Activated naive CD4-positive, alpha-beta T cell treated with Interleukin-2 at 50 U/mL for 16 hours (primary cell): ENCODE data around the gene TMEM245.
"Not testable (repeated sequence)": the region's sequence is repeated elsewhere in the genome, so short reads cannot be mapped to it uniquely, and the experiment has no call there.

Experiments
- DNase-seq: peaks from one replicate; pipeline ENCODE4 v3.0.0-alpha.2; 2020

TMEM245 gene

DNA sequence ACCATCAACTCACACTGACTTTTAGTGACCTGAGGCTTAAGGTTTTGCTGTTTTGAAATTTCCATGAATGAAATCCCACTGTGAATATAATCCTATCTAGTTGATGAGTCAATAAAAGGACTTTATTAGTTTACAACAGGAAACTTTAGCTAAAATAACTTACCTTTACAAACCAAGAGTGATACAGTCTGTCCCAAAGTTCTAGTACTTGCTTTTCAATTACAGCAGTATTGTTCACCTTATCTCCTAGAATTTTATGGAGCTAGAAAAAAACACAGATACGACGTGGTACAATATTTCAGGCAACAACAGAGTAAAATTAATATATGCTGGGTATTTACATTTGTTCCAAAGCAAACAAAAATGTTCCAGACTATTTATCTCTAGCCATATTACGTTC, 59.6 kb downstream of the TMEM245 start:
- no peak for DNase-seq

DNA sequence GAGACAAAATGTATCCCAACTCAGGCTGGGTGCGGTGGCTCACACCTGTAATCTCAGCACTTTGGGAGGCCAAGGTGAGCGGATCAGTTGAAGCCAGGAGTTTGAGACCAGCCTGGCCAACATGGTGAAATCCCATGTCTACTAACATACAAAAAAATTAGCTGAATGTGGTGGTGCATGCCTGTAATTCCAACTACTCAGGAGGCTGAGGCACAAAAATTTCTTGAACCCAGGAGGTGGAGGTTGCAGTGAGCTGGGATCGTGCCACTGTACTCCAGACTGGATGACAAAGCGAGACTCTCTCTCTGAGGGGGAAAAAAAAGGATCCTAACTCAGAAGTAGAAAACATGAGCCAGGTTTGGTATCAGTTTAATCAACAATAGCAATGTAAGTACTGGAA, 66.6 kb downstream of the TMEM245 start:
- not testable (repeated sequence) for DNase-seq

DNA sequence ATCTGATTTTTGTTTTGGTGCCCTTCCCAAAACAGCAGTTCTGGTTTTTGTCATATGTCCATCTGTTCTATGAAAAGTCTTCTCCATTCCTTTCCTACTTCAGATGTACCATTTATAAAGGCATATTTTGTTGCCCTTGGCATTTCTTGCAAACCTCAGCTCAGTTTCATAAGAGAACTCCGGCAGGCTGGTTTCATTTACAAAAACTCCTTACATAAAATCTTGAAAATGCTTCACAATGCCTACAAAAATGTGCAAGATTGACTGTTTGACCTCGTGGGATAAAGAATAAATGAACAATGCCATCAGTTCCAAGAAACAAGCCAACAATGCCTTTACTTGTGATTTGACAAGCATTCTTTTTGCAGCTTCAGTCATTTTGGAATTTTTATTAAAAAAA, 67.3 kb downstream of the TMEM245 start:
- no peak for DNase-seq

DNA sequence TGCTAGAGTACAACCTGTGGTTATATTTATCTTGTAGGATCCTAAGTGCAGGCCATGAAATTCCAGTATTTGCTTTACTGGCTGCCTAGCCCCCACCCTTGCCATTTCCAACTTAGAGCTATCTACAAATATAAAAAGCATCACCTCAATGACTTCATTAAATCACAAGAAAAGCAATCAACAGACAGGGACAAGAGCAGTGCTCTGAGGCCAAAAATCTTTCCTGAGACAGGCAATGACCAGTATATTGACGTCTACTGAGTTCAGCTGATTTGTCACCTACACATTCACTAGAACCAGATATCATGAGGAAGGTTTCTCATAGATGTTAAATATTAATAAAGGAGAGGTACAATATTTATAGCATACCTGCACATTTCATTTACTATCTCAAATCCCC, 68.0 kb downstream of the TMEM245 start:
- no peak for DNase-seq

DNA sequence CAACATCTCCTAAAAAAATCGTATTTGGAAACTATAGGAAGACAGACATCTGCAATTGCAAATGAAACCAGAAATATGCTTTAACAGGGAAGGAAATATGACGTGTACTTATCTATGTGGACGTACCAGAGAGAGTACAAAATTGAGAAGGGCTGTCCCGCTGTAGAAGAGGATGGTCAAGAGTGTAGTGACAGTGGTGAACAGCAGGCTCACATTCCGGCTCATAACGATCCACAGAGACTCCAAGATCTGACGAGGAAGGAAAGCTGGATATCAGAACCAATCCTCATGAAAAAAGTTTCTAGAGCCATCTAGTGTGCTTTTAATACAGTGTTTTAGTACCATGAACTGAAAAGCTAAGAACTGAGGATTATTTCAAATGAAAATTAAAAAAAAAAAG, 69.3 kb downstream of the TMEM245 start:
- DNase-seq = no peak

DNA sequence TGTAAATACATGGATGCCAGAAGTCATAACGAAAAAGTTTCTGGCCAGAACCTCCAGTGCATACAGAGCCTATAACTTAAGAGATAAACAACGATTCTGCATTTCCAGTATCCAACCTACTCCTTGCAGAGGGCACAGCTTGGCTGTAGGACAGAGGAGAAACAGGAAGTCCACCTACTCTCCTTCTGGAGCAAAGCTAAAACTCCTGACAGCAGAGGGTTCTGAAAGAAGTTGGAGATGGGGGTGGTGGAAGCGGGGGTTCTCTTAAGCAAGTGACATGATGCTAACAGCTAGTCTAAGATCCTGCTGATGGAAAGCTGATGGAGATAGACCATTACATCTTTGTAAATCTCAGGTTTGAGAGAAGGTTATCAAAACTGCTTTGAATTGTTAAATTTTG, 70.9 kb downstream of the TMEM245 start:
- DNase-seq = no peak

DNA sequence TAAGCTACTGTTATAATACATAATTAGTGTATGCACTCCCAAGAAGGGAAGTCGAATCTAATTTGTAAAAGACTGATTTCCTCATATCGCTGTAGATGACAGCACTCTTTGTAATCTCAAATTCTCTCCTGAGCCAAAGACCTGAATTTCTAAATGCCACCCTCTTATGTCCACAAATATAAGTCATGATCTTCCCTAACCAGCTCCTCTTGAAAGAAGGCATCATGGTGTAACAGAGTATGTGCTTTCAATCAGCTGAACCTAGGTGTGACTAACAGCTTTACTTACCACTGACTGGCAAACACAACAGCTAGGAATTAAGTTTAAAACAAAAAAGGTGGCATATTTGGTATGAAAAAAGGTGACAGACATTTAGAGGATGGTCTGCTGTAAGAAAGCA, 72.5 kb downstream of the TMEM245 start:
- no peak for DNase-seq

DNA sequence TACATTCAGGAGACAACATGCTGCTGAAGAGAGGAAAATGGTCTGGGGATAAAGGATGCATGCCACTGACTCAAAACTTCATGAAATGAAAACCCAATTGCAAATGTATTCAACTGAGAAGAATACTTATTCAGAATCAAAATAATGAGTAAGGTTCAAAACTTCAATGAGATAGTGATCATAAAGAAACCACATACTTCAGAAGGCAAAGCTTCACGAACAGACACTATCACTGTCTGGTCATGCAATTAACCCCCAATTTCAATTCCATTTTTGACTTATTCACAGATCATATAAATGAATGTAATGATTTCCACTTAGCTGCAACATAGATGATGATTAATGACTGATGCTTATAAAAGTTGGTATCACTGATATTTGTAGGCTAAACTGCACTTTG, 73.4 kb downstream of the TMEM245 start:
- DNase-seq = no peak

DNA sequence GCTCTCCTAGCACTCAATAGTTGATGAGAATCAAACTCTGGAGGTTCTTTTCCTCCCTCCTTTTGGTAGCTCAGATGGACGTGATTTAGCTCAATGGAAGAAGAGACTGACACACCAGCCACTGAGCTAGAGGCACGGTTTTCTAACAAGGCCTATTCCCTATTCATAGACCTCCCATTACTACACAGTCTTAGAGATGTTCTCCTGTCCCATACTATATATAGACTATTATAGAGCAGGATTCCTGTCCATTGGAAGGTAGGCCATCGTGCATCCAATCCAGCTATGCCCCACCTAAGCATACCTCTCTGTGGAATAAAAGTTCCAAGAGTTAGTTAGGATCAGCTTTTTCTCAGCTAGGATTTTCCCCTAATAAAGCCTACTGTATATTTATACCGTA, 76.2 kb downstream of the TMEM245 start:
- DNase-seq = no peak

DNA sequence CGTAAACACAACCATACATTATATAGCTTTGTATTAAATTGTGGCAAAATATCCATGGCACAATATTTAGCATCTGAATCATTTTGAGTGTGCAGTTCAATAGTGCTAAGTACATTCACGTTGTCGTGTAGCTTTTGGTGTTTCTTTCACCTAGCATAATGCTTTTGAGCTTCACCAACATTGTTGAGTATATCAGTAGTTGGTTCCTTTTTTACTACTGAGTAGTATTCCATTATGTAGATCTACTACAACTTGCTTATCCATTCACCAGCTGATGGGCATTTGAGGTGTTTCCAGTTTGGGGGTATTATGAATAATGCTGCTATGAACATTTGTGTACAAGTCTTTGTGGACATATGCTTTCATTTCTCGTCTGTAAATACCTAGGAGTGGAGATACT, 79.2 kb downstream of the TMEM245 start:
- DNase-seq = no peak

DNA sequence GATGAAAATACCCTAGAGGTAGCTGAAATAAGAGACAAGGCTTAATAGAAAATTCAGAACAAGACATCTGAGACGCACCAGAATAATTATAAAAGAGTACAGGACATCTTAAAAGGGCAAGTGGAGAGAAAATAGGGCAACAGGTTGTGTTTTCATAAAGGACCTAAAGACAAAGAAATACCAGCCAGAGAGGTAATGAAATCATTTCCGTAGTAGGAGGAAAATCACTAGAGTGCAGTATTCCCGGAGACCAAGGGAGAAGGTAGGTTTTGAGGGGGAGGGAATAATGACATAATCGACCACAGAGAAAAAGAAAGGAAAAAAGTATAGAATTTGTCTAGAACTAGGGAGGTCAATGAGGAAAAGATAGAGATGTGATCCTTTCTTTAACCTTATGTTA, 80.2 kb downstream of the TMEM245 start:
- no peak for DNase-seq

DNA sequence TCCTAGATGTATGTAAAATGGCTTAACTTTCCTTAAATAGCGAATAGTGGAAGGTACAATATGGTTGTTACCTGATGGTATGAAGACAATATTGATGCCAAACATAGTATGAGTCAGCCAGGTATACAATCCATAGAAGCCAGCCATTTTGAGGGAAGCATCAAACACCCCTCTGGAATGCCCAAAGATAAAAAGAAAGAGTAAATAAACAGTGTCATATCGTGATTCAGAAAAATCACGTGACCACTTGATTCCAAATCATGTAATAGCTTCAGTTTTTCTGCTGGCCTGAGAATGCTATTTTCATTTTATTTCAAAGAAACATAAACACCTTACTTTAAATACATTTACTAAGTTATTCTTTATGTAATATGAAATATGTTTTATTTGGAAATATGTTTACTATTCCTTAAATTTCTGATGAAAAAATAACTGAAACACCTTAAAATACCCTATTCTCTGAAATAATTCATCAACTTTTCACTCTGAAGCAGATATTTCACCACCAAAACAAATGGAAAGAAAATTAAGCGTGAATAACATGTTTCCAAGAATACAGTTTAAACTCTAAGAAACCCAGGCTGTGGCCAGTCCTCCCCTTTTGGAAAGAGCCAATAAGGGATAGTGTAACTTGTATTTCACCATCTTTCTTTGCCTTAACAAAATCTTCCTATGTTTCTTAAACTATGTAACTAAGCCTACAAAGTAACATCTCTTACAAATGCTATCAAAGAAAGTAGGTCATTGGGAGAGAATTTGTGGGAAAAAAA, 81.6 kb downstream of the TMEM245 start:
- no peak for DNase-seq

DNA sequence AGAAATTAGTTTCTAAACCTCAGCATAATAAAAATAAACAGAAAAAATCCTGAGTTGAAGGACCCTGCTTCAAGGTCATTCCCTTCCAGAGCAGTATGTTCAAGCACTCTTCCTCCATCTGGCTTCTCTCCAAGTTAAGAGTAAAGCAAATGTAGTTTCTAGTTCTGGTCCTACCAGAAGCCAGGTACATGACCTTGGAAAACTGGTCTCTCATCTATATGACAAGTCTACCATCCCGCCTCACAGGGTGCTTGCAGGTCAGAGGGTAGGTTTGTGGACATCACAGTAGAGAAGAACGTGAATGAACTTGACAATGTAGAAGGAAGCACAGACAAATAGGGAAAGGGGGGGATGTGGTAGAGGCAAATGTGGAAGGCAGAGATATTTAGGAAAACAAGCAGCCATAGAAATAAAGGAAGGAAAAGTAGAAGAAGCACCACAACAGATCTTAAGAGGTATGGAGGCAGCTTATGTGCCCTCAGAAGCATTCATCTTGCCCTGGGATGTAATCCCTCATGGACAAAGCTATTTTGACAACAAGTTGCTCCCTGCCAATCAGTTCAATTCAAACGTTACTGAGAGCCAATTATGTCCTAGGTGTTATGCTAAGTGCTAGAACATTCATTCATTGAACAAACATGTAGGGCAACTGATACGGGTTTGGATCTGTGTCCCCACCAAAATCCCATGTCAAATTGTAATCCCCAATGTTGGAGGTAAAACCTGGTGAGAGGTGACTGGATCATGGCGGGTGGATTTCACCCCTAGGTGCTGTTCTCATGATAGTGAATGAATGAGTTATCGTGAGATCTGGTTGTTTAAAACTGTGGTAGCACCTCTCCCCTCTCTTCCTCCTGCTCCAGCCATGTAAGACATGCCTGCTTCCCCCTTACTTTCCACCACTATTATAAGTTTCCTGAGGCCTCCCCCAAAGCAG, 82.7 kb downstream of the TMEM245 start:
- DNase-seq = no peak

DNA sequence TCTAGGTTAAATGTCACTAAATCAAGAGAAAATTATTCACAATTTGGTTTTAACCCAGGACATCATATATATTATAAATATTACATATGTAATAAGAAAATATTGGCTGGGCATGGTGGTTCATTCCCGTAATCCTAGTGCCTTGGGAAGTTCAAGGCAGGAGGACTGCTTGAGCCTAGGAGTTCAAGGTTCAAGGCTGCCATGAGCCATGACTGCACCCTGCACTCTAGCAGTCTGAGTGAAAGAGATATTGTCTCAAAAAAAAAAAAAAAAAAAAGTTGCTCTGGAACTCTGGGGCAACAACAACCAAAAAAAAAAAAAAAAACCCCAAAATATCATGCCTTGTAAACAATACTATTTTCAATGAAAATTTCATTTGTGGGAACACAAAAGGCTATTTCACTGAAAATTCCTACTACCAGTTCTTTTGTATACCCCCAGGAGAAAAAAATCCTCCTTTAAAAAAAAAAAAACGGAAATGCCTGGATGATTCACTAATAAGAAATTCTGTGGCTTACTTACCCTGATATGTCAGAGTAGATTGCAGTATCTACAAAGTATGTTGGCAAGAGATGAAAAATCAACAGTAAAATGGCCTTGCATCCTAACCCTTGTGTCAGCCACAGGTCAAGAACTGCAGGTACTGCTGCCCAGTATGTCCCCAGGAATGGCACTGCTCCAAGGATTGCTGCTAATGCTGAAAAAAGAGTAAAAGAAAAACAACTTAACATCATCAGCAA, 83.9 kb downstream of the TMEM245 start:
- no peak for DNase-seq

DNA sequence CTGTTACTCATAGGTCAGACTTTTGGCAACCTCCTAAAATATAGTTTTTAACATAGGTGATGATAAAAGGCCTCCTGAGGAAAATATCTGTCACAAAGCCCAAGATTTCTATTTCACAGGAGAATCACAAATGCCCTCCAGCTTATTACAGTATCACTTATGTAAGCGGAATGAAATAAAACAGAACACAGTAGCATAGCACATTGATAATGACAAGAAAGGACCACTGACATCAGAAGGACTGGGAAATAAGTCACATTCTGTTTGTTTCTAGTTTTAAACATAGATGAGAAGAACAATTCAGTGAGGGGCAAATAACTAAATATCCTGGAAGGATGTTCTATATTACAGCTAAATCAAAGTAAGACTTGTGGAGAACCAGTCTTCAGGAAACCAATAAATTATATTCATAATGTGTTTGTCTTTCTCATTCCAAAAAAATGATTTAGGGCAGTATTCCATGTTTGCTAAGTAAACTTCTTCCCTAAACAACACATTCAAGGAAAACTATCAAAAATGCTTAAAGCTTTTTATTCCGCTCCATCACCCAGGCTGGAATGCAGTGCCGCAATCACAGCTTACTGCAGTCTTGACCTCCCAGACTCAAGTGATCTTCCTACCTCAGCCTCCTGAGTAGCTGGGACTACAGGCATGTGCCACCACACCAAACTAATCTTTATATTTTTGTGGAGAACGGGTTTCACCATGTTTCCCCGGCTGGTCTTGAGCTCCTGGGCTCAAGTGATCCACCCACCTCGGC, 85.6 kb downstream of the TMEM245 start:
- no peak for DNase-seq

DNA sequence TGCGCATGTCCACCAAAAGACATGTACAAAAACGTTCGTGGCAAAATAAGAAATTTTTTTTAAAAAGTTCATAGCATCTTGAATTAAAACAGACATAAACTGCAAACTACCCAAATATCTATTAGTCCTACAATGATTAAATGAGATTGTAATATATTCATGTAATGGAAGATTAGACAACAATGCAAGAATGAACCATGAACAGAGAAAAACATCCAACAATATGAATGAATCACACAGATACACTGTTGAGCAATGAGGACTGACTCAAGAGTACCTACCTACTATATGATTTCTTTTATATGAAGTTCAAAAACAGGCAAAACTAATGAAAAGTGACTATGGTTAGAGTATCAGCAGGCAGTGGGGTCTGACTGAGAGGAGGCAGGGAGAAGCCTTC, 88.5 kb downstream of the TMEM245 start:
- DNase-seq = no peak

DNA sequence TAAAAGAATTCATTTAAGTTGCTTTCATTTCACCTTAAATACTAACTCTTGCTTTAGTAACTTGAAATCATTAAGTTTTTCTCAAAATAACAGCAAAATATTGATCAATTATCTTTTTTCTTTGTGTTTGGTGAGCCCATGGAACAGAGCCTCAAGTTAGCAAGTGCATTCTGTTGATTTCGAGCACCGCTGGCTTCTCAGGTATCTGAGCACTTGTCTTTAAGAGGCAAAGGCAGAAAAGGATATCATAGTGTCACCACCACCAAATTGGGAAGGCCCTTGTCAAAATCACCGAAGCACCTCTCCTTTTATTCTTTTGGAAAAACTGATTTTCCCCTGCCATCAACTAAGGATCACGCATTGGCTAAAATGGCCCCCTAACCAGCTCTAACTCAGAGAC, 89.3 kb downstream of the TMEM245 start:
- DNase-seq = no peak

DNA sequence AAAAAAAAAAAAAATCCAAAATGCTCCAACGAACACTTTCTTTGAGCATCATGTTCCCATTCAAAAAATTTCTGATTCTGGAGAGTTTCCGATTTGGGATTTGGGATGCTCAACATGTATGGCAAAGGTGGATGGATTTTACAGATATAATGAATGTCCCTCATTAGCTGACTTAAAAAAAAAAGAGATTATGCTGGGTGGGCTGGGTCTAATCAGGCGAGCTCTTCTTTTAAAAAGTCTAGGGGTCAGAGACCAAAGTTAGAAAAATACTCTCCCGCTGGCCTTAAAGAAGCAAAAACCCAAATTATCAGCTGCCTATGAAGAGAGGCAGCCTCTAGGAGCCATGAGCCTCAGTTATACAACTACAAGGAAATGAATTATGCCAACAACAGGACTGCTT, 91.3 kb downstream of the TMEM245 start:
- DNase-seq = no peak

DNA sequence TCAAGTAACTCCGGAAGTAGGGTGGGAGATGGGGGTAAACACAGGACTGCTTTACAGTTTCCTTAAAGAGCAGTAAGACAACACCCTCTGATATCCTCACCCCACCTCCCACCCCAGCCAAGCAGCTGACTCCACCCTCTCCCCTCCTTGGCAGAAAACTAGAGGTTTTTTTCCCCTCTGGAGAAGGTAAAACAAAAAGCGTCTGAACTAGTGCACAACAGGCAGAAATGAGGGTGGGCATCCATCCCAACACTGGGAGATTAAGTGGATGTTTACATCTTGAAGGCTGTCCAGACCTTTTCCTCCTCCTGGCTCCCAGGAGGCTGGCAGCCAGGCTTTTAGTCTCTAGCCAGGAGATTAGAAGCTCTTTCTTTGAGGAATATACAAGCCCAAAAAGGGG, 92.6 kb downstream of the TMEM245 start:
- no peak for DNase-seq

DNA sequence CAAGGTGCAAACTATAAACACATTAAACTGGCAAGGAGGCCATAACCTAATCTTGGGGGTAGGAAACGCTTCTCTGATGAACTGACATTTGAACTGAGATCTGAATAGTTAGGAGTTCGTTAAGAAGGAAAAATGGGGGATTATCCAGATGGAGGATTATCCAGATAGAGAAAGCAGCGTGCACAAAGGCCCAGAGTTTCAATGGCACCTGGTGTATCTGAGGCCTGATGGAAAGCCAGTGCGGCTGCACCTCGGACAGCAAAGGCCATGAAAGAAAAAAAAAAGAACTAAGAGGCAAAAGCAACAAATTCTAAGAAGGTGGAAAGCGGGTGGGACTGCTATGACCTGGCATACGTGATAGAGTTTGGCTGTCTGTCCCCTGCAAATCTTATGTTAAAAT, 93.4 kb downstream of the TMEM245 start:
- no peak for DNase-seq

DNA sequence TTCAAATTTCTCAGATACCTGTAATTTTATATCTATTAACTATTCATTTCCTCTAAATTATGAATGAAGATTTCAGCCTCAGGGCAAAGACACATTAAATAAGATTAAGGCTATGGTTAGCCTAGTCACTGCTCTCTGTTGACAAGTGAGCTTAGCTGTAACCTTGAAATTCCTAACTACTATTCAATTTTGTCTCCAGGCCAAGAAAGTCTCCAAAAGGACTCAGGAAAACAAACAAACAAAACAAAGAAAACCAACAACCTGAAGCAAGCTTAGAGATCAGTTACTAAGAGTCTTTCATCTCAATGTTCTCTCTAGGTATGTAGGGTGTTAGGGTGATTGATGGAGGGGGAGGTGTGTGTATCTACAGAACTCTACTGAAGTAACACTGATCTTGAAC, 96.9 kb downstream of the TMEM245 start:
- DNase-seq = no peak

DNA sequence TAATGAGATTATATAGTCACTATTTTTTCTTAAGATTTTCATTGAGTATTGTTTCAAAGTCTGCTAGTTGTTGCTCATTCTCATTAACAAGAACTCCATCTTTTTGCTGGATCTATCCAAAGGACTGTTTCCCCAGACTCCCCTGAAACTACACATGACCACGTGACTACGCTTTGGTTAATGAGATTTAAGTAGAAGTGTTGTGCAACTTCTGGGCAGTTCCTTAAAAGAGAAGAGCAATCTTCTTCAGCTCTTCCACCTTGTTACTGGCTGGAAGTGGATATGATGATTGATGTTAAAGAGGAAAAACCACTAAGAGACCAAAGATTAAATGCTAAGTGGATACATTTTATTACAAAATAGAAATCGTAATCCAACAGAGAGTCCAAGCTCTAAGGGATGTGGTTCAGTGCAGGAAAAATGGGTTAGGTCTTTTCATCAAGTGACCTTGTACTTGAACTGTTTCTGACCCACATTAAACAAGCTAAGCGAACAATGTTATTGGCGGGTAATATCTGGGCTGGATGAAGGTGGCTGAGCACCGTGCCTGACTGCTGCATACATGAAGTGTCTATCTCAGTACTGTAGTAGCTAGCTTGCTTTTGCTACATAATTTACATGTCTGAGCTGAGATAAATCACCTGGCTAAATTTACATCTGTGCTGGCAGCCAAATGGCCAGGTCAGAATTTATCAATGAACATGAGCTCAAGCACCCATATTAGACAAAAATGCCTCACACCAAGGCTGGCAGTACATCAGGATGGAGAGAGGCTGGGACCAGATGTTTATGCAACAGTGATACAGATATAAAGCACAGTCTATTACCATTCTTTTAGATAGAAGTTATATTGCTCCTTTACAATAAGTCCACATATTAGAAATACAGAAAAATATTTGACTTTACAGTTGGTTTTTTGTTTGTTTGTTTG, 98.9 kb downstream of the TMEM245 start:
- DNase-seq = no peak
